ENCODE data around the gene ADORA2B.
A peak's percentile ranks its signal among the peaks of the same experiment; 100 is the strongest.
"Not testable (repeated sequence)": the region's sequence is repeated elsewhere in the genome, so short reads cannot be mapped to it uniquely, and the experiment has no call there.

Gene ADORA2B

DNA sequence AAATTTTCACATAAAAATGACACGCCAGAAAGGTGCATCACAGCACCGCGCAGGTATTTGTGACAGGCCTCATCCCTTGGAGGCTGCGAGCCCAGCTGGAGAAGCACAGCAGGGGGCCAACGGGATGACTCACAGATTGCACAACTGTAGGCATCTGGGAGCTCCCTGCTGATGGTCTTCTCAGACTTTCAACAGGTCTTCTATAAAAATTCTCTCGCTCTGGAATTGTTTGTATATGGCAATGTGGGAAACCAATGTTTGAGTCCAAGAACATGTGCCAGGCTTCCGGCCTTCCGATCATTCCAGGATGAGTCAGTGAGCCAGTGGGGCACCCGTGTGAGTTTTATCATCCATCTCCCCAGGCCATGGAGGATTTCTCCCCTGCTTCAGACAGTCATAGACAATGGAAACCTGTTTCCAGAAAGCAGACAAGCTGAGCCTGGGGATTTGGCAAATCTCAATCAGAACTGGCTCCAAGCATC lies 24.1 kb upstream of the ADORA2B start:
- Histone ChIP-seq H3K4me3 (no peak overlapping the region), H3K27ac (no peak overlapping the region)

DNA sequence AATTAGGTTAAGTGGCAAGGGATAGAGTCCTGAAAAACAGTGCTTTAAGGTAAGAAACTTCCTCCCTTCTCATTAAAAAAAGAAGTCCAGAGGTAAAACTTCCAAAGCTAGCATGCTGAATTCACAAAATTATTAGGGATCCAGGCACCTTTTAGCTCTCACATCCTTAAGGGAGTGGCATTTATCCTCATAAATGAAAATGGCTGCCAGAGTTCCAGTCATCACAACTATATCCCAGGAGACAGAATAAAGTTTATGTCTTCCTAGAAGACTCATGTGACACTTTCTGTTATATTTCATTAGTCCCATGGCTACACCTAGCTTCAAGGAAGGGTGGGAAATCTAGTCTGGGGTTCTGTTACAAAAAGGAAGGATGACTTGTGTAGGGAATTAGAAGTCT lies 23.3 kb upstream of the ADORA2B start:
- Histone ChIP-seq H3K27ac (no peak overlapping the region), H3K4me3 (no peak overlapping the region)

DNA sequence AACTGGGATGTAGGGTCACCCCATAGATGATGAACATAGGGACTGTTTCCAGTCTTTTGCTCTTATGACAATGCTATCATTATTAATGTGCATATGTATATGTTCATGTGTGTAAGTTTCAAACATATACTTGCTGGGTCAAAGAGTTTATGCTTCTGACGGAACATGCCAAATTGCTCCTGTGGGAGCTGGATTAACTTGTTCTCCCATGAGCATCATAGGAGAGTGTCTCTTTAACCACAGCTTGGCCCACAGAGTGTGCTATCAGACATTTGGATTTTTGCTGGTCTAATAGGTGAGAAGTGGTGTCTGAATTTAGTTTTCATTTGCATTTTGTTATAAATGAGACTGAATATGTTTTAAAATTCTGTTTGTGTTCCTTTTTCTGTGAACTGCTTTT lies 22.3 kb upstream of the ADORA2B start:
- no peak overlapping the region for H3K27ac ChIP-seq
- H3K4me3 ChIP-seq, result no peak overlapping the region

DNA sequence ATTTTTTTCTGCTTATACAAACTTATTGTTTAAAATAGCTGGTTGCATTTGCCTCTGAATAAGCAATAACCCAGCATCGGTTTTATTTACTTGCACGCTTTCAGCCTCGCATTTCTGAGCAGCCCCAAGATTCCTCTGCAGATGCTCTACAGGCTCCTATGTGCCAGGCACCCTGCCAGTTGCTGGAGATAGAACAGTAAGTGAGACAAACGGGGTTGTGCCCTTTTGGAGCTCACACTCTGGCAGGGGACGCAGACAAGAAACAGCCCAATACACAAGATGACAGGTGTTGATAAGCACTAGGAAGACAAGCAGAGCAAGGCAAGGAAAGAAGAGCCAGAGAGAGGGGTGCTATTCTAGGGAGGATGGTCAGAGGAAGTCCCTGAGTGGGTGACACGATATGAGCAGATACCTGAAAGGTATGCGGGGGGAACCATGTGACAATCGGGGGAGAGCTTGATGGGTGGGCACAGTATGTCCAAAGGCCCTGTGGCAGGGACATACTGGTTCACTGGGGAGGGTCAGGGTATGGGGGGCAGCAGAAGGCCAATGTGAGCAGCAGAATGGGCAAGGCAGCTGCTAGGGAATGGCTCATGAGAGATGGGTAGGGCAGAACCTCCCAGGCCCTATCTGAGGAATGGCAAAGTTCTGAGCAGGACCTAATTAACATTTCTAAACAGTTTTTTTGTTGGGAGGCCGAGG lies 18.7 kb upstream of the ADORA2B start:
- Histone ChIP-seq H3K4me3 (no peak overlapping the region), H3K27ac (no peak overlapping the region)

DNA sequence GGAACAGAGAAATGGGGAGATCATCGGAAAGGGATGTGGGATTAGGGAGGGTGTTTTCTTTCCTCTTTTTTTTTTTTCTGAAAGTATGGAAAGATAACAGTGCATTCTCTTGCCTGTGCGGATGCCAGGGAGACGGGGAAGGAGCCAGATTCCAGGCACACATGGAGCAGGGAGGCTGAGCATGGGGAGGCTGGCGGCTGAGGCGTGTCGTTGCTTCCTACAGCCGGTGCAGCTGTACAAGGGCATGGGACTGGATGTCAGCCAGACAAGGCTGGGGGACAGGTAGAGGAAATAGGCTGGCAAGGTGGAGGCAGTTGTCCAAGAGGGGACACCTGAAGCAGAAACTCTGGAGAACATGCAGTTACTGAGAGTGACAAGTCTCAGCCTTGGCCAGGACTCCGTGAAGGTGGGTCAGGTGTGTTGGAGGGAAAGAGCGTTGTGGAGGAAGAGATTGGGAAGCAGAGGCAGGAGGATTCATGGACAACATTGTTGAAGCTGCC lies 16.6 kb upstream of the ADORA2B start:
- H3K27ac ChIP-seq, result no peak overlapping the region

DNA sequence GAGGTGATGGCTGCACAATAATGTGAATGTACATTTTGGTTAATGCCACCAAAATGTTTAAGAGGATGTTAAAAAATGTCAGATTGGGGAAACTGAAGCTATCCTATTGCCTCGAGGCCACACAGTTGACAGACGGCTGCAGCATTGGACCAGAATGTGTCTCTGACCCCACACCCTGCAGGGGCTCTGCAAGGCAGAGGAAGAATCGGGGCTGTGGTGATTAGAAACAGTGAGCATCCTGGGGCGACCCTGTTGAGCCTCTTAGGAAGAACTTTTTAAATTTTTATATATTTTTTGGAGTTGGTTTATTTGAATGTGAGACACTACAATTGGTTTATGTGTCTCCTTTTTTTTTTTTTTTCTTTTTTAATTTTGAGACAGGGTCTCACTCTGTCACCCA lies 15.0 kb upstream of the ADORA2B start:
- Histone ChIP-seq H3K27ac (no peak overlapping the region), H3K4me3 (no peak overlapping the region)

More for the DNA sequence above, 16.6 kb upstream of the ADORA2B start:
- H3K4me3 ChIP-seq, result no peak overlapping the region

DNA sequence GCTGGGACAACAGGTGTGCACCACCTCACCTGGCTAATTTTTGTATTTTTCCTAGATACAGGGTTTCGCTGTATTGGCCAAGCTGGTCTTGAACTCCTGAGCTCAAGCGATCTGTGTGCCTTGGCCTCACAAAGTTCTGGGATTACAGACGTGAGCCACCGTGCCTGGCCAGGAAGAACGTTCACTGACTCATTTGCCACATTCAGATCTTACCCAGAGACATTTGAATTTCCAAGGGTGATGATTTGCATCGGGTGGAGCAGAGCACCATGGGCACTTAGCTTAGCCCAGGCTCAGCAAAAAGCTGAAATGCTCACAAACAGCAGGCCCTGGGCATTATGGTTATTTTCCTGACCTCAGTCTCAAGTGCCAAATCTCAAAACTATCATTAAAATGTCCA lies 14.5 kb upstream of the ADORA2B start:
- H3K27ac ChIP-seq, result no peak overlapping the region
- no peak overlapping the region for H3K4me3 ChIP-seq

DNA sequence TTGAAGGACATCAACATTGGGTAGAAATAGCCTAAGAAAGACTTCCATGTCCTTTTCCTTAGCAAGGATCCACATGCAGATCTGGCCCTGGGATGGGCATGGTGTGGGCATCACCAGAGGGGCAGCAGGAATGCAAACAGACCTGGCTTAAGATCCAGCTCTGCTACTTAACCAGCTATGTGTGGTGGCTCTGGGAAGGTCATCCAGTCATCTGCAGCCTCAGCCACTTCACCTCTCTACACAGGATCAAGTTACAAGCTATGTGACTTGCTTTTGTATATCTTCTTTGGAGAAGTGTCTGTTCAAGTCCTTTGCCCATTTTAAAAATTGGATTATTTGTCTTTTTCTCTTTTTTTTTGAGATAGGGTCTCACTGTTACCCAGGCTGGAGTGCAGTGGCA lies 13.5 kb upstream of the ADORA2B start:
- no peak overlapping the region for H3K4me3 ChIP-seq
- no peak overlapping the region for H3K27ac ChIP-seq

DNA sequence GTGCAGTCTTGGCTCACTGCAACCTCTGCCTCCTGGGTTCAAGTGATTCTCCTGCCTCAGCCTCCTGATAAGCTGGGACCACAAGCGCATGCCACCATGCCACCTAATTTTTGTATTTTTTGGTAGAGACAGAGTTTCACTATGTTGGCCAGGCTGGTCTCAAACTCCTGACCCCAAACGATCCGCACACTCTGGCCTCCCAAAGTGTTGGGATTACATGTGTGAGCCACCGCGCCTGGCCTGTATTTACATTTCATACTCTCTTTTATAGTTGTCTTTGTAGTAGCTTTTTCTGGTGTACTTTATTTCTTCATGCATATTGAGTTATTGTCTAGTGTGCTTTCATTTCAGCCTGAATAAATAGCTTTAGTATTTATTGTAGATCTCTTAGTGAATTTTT lies 10.1 kb upstream of the ADORA2B start:
- Histone ChIP-seq H3K4me3 (no peak overlapping the region), H3K27ac (no peak overlapping the region)

DNA sequence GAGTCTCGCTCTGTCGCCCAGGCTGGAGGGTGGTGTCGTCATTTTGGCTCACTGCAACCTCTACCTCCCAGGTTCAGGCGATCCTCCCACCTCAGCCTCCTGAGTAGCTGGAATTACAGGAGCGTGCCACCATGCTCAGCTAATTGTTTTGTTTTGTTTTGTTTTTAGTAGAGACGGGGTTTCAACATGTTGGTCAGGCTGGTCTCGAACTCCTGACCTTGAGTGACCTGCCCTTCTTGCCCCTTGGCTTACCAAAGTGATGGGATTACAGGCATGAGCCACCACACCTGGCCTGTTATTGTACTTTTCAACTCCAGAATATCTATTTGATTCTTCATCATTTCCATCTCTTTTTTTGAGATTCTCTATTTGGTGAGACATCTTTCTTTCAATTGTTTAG lies 9.0 kb upstream of the ADORA2B start:
- H3K4me3 ChIP-seq, result no peak overlapping the region
- H3K27ac ChIP-seq, result no peak overlapping the region

DNA sequence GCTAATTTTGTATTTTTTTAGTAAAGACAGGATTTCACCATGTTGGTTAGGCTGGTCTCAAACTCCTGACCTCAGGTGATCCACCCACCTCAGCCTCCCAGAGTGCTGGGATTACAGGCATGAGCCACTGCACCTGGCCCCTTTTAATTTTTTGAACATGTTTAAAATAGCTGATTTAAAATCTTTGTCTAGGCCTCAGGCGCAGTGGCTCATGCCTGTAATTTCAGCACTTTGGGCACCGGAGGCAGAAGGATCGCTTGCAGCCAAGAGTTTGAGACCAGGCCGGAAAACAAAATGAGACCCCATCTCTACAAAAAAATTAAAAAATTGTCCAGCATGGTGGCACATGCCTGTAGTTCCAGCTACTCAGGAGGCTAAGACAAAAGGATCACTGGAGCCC lies 8.4 kb upstream of the ADORA2B start:
- H3K4me3 ChIP-seq, H3K27ac ChIP-seq: not testable (repeated sequence)

DNA sequence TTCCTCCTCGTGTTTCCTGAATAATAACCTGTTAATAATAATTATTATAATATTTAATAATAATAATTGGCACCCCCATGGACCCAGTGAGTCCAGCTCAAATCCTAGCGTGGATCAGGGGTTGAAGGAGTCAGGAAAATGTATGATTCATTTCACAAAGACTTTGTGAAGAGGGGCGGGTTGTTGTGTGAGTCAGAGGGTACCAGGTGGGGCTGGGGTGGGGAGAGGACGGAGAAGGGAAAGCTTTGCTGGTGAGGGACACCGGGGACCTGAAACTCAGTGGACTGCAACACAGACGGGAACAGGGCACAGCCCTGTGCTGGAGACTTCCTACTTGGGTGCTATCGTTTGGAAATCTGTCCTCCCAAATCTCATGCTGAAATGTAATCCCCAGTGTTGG lies 3.1 kb upstream of the ADORA2B start:
- H3K4me3 ChIP-seq, result no peak overlapping the region
- H3K27ac ChIP-seq, result peak overlapping the region in 2 of 21 experiments; percentile 3 to 57

DNA sequence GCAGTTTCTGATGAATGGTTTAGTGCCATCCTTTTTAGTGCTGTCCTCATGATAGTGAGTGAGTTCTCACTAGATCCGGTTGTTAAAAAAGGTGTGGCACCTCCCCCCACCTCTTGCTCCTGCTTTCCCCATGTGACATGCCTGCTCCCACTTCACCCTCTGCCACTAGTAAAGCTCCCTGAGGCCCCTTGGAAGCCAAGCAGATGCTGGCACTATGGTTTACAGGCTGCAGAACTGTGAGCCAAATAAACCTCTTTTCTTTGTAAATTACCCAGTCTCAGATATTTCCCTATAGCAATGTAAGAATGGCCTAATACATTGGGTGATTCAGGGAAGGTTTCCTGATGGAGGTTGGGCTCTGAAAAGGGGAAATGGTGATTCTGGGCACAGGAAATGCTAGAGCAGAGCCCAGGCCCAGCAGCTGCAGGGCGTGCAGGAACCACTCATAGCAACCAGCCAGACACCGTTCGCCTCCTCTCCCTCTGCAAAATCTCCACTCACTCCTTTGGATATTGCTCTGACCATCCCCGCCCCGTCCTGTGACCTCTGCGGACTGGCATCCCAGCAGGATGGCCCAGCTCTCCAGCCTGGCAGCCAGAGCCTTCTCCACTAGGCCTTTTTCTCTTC lies 2.6 kb upstream of the ADORA2B start:
- Histone ChIP-seq H3K27ac (peak overlapping the region in 2 of 21 experiments; percentile 3 to 57), H3K4me3 (no peak overlapping the region)

DNA sequence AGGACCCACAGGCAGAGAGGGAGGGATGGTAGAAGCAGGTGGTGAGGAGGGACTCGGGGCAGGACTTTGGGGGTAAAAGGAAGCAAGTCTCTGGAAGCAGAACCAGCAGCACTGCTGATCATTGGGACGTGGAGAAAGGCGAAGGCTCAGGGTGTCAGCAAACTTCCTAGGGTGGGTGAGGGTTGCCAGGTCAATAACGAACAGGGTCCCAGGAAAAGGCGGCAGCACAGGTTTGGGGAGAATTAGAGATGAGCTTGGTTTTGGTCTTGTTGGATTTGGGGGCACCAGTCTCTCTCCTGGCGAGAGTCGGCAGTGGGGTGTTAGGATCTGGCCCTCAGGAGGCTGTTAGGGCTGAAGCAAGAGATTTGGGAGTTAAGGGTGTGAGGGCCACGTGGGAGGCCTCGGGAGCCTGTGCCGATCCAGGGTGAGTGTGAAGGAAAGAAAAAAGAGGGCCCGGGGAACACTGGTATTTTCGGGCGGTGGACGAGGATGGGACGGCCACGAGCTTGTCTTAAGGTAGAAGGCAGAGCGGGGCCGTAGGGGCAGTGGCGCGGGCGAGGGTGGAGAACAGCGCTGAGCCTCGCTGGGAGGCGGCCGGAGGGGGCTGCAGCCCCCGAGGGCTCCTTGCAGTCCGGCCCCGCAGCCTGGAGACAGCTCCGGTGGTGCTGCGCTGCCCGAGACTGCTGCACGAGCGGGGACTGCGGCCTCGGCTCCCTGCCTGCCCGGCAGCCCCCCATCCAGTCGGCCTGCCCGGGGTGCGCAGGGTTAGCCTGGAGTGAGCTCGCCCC lies 765 bp upstream of the ADORA2B start:
- peak overlapping the region in 17 of 21 experiments; percentile 36 to 87 (median 81) for H3K27ac ChIP-seq

DNA sequence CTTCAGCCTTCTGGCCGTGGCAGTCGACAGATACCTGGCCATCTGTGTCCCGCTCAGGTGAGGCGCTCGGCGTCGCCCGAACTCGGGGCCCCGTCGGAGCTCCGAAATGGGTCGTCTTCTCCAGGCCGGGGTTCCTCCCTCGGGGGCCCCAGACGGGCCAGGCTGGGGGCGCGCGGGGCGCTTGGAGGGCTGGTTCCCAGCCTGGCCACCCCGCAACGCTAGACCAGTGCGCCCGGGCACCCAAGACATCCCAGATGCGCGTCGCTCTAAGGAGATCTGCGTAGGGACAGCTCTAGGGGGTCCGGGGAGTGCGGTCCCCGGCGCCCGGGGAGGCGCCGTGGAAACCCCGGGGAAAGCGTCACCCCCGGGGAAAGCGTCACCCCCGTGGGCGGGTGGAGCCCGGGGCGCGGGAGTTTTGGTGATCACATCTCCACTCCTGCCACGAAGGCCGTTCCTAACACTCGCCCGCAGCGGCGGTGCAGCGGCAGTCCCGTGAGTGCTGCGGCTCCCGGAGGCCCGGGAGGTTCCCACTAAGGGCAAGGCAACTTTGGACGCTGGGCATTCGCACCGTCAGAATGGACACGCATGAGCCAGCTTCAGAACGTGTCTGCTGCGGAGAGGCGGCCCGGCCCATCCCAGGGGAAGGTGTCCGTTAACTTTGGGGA lies 729 bp downstream of the ADORA2B start:
- peak overlapping the region; percentile 36 to 62 (median 57) for H3K4me3 ChIP-seq
- H3K27ac ChIP-seq, result peak overlapping the region in 20 of 21 experiments; percentile 16 to 87 (median 75)

More for the DNA sequence above, 765 bp upstream of the ADORA2B start:
- H3K4me3 ChIP-seq, result peak overlapping the region; percentile 36 to 62 (median 57)

DNA sequence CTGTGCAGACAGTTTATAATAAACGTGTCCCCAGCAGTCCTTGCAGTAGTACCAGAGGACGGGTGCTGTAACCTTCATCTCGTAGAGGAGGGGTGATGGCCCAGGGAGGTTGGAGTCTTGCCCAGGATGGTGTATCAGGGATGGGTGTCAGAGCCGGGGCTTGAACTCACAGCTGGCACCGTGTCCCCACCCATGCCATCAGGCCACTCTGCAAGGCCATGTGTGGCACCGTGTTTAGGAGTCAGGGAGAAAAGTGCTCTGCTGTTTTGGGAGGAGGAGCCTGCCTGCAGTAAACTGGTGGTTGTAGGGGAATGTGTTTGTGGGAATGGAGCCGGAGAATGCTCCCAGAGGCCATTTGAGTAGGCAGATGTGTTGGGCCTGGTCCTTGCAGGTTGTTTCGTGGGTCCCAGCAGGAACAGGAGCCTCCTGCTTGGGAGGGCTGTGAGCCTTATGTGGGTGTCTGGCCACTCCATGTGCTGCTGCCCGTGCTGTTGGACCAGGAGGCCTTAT lies 1.7 kb downstream of the ADORA2B start:
- peak overlapping the region in 20 of 21 experiments; percentile 36 to 87 (median 77) for H3K27ac ChIP-seq
- peak overlapping the region in 5 of 7 experiments; percentile 36 to 62 (median 58) for H3K4me3 ChIP-seq

DNA sequence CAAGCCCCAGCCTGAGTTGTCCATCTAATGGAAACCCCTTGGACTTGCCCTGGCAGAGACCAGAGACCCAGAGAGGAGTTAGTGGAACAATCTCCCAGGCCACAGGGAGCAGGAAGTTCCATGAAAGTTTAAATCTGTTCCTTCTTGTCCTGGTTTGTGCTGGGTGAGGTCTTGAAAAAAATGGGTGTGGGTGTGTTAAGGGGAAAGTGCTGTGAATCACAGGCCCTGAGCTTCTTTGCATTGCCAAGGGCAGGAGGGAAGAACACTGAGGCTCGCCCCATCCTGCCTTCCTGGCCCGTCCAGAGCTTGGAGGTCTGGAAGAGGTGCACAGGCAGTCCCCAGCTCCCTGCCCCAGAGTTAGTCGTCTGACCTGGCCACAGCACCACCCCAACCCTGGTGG lies 2.3 kb downstream of the ADORA2B start:
- H3K4me3 ChIP-seq, result peak overlapping the region in 3 of 7 experiments; percentile 58 to 62 (median 59)
- H3K27ac ChIP-seq, result peak overlapping the region in 20 of 21 experiments; percentile 36 to 87 (median 77)

DNA sequence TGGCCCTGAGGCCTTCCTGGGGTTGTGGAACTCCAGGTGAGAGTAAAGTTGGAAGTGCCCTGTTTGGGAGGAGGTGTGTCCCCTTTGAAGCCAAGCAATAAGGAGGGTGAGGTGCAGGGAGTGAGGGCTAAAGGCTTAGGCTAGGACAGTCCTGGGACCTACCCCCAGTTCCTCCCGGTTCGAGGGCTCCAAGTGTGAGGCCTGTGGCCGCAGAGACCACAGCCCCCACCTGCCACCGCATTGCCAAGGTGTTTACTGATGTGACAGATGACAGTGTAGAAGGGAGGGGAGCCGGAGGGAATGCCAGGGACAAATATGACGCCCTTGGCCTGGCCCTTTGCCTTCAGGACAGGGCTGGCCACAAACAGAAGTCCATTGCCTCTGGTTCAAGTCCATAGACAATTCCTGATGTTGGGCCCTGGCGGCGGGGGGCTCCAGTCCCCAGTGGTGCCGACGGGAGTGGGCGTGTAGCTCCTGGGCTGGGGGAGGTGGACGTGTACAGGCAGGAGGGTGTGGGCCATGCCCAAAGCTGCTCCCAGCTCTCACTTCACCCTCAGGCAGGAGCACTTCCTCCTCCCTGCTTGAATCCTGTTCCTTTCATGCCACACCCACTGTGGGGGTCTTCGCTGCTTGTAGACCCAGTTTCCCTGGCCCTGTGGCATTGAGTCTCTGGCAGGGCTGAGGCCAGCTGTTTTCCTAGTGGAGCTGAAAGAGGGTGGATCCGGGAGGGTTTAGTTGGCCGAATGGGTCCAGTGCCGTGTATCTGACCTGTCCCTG lies 3.2 kb downstream of the ADORA2B start:
- peak overlapping the region in 3 of 7 experiments; percentile 14 to 59 (median 58) for H3K4me3 ChIP-seq

More for the DNA sequence above, 3.2 kb downstream of the ADORA2B start:
- H3K27ac ChIP-seq, result peak overlapping the region in 19 of 21 experiments; percentile 36 to 87 (median 78)
